Measurements from ENCODE around the gene MYF5. TPM values are rescaled to one million over a fixed set of nuclear protein-coding genes. Genes with fewer than 3 reads are reported as not detected.

The MYF5 gene
- total RNA-seq, 2 experiments from 2014 or later, result not detected

- ChIA-PET POLR2A (no interaction called here), CTCF (no interaction called here)
- H3K27me3 Mint-ChIP-seq, result no peaks in the 10 kb centered on the region
- no peak overlapping the region for H3K27ac Mint-ChIP-seq
- DNase-seq, result no peak
- no peaks in the 10 kb centered on the region for H3K9me3 Mint-ChIP-seq
- H3K36me3 Mint-ChIP-seq (ENCODE audit: low read depth), result no peaks in the 10 kb centered on the region
- ATAC-seq, result no peak
- no peak for TF ChIP-seq CTCF (IDR thresholded peaks at IDR 0.05)
- H3K4me3 Mint-ChIP-seq, result no peak overlapping the region
- no peaks in the 10 kb centered on the region for H3K4me1 Mint-ChIP-seq (ENCODE audit: low read depth)
- intact Hi-C loops (cut with micrococcal nuclease), result no loop called here
Observed at GRCh38 chr12:80745851-80746505, 29.3 kb downstream of the MYF5 start.

GRCh38 chr12:80747800-80748199, 31.1 kb downstream of the MYF5 start:
- Mint-ChIP-seq H3K4me1 (ENCODE audit: low read depth) (no peaks in the 10 kb centered on the region), H3K27me3 (no peaks in the 10 kb centered on the region), H3K9me3 (no peaks in the 10 kb centered on the region), H3K36me3 (ENCODE audit: low read depth) (no peaks in the 10 kb centered on the region), H3K27ac (no peak overlapping the region), H3K4me3 (no peak overlapping the region)
- POLR2A ChIA-PET, result no interaction called here
- intact Hi-C loops (cut with micrococcal nuclease), result no loop called here
- no peak for TF ChIP-seq CTCF (IDR thresholded peaks at IDR 0.05)
- ATAC-seq (no peak), DNase-seq (no peak)
- CTCF ChIA-PET, result no interaction called here

GRCh38 chr12:80749456-80749855, 32.7 kb downstream of the MYF5 start:
- DNase-seq (no peak), ATAC-seq (no peak)
- CTCF ChIA-PET, result no interaction called here
- Mint-ChIP-seq H3K27me3 (no peaks in the 10 kb centered on the region), H3K4me3 (no peak overlapping the region), H3K4me1 (ENCODE audit: low read depth) (no peaks in the 10 kb centered on the region), H3K9me3 (no peaks in the 10 kb centered on the region), H3K27ac (no peak overlapping the region), H3K36me3 (ENCODE audit: low read depth) (no peaks in the 10 kb centered on the region)
- no peak for TF ChIP-seq CTCF (IDR thresholded peaks at IDR 0.05)
- intact Hi-C loops (cut with micrococcal nuclease), result no loop called here
- POLR2A ChIA-PET, result no interaction called here

GRCh38 chr12:80752464-80752863, 35.8 kb downstream of the MYF5 start:
- no peak for ATAC-seq

GRCh38 chr12:80754274-80754673, 37.6 kb downstream of the MYF5 start:
- POLR2A ChIA-PET, result no interaction called here
- no peaks in the 10 kb centered on the region for H3K4me1 Mint-ChIP-seq (ENCODE audit: low read depth)
- H3K27me3 Mint-ChIP-seq, result no peaks in the 10 kb centered on the region
- H3K27ac Mint-ChIP-seq, result no peak overlapping the region
- H3K4me3 Mint-ChIP-seq, result no peak overlapping the region
- H3K36me3 Mint-ChIP-seq (ENCODE audit: low read depth), result no peaks in the 10 kb centered on the region
- no peak for TF ChIP-seq CTCF (IDR thresholded peaks at IDR 0.05)
- CTCF ChIA-PET, result no interaction called here
- ATAC-seq (no peak), DNase-seq (no peak)
- intact Hi-C loops (cut with micrococcal nuclease), result no loop called here
- no peaks in the 10 kb centered on the region for H3K9me3 Mint-ChIP-seq

More at GRCh38 chr12:80752464-80752863, 35.8 kb downstream of the MYF5 start:
- no peak for TF ChIP-seq CTCF (IDR thresholded peaks at IDR 0.05)
- ChIA-PET CTCF (no interaction called here), POLR2A (no interaction called here)
- no peak overlapping the region for H3K4me3 Mint-ChIP-seq
- H3K27me3 Mint-ChIP-seq, result no peaks in the 10 kb centered on the region
- no peak overlapping the region for H3K27ac Mint-ChIP-seq
- H3K4me1 Mint-ChIP-seq (ENCODE audit: low read depth), result no peaks in the 10 kb centered on the region
- intact Hi-C loops (cut with micrococcal nuclease), result no loop called here
- no peaks in the 10 kb centered on the region for H3K9me3 Mint-ChIP-seq
- H3K36me3 Mint-ChIP-seq (ENCODE audit: low read depth), result no peaks in the 10 kb centered on the region
- DNase-seq, result no peak

Data from activated CD8-positive, alpha-beta T cell treated with anti-CD3 and anti-CD28 coated beads for 36 hours (primary cell).